Brain microvascular endothelial cell (primary cell): Measurements from ENCODE around the gene C16orf95.

Experiments
- DNase-seq: peaks from one replicate; pipeline ENCODE4 v3.0.0-alpha.2; 2020
- H3K27ac ChIP-seq: fragments of 250-450 bp; sonication (Bioruptor Pico); 2 replicates; pipeline ENCODE4 v1.5.1; 2020; ENCODE audit warnings: mild to moderate bottlenecking, moderate library complexity
- H3K27me3 ChIP-seq: fragments of 250-450 bp; sonication (Bioruptor Pico); replicated peaks from 2 replicates; pipeline ENCODE4 v1.5.1; 2020; ENCODE audit warnings: mild to moderate bottlenecking
- H3K36me3 ChIP-seq: fragments of 250-450 bp; sonication (Bioruptor Pico); replicated peaks from 2 replicates; pipeline ENCODE4 v1.5.1; 2020; ENCODE audit warnings: mild to moderate bottlenecking
- H3K4me3 ChIP-seq: 2 replicates; pipeline ENCODE4 v1.5.1; 2011; ENCODE audit warnings: low read depth, mild to moderate bottlenecking, control low read depth, low read length, moderate library complexity
- CTCF ChIP-seq: IDR thresholded peaks from 2 replicates; pipeline ENCODE4 v1.5.1; 2011; ENCODE audit warnings: low read depth, mild to moderate bottlenecking, moderate library complexity, low read length, control low read depth, inconsistent platforms; ENCODE audit errors: missing control alignments
- in situ Hi-C: cut with HindIII; loops from 2 replicates; pipeline ENCODE4 v1.10.0; 2017; ENCODE audit warnings: low sequenced_read_pairs, low pct_ligation_motif_present

Gene C16orf95

GRCh38 chr16:87276924-87277323 lies 40.3 kb downstream of the C16orf95 start:
- H3K4me3 ChIP-seq = no peak overlapping the region
- H3K36me3 ChIP-seq = no peaks in the 10 kb centered on the region
- in situ Hi-C loops = loop anchor here (25.0 kb wide), 1 partner anchor 715 kb away; the partner anchor contains the start of genes FOXC2 and MTHFSD
- H3K27ac ChIP-seq = no peak overlapping the region
- no peak for TF ChIP-seq CTCF
- H3K27me3 ChIP-seq = no peaks in the 10 kb centered on the region
- DNase-seq = no peak

GRCh38 chr16:87276091-87276701 lies 41.0 kb downstream of the C16orf95 start:
- TF ChIP-seq CTCF = peak; percentile 1
- peak overlapping the region; percentile 9 for H3K4me3 ChIP-seq
- no peaks in the 10 kb centered on the region for H3K27me3 ChIP-seq
- no peak for DNase-seq
- no peaks in the 10 kb centered on the region for H3K36me3 ChIP-seq
- in situ Hi-C loops = loop anchor here (25.0 kb wide), 1 partner anchor 714 kb away; the partner anchor contains the start of genes FOXC2 and MTHFSD
- H3K27ac ChIP-seq = no peak overlapping the region

- DNase-seq = peak; percentile 13
- no peak for TF ChIP-seq CTCF
- H3K27me3 ChIP-seq = no peaks in the 10 kb centered on the region
- H3K4me3 ChIP-seq = no peak overlapping the region
- no peak overlapping the region for H3K27ac ChIP-seq
- no peaks in the 10 kb centered on the region for H3K36me3 ChIP-seq
- in situ Hi-C loops = loop anchor here (25.0 kb wide), 1 partner anchor 712 kb away; the partner anchor contains the start of genes FOXC2 and MTHFSD
Observed at GRCh38 chr16:87274794-87275193, 42.4 kb downstream of the C16orf95 start.

- in situ Hi-C loops = no loop called here
- Histone ChIP-seq H3K36me3 (no peaks in the 10 kb centered on the region), H3K27me3 (no peaks in the 10 kb centered on the region), H3K27ac (no peak overlapping the region), H3K4me3 (no peak overlapping the region)
- DNase-seq = no peak
- TF ChIP-seq CTCF = no peak
Observed at GRCh38 chr16:87273471-87274030, 43.6 kb downstream of the C16orf95 start.

GRCh38 chr16:87271256-87271655 lies 45.9 kb downstream of the C16orf95 start:
- no peak overlapping the region for H3K4me3 ChIP-seq
- no peak overlapping the region for H3K27ac ChIP-seq
- no peaks in the 10 kb centered on the region for H3K27me3 ChIP-seq
- no peak for TF ChIP-seq CTCF
- no peaks in the 10 kb centered on the region for H3K36me3 ChIP-seq
- DNase-seq = no peak
- in situ Hi-C loops = no loop called here
